ENCODE measurements around the gene TRNAU1AP. TPM values are rescaled to one million over a fixed set of nuclear protein-coding genes. Genes with fewer than 3 reads are reported as not detected.

TRNAU1AP gene
- total and polyA plus RNA-seq, 4 experiments from 2014 or later, result 25.8 to 46.7 (median 38.5) TPM

GRCh38 chr1:28551381-28551780, 1.5 kb upstream of the TRNAU1AP start:
- no peak for DNase-seq
- ChIA-PET CTCF (ENCODE audit: partially characterized antibody) (interaction anchor here (0.7 to 2.3 kb wide), 4 partner anchors 30 to 514 kb away, joined by 3 to 12 read pairs (median 4); partner anchors contain the start of gene YTHDF2), POLR2A (ENCODE audit: partially characterized antibody) (interaction anchor here (0.5 to 7.8 kb wide), 5 partner anchors 28 to 1803 kb away, joined by 3 to 199 read pairs (median 22); partner anchors contain the start of gene RCC1)
- Mint-ChIP-seq H3K27me3 (no peaks in the 10 kb centered on the region), H3K9me3 (peaks cover 0 to 2% (median 0%) of the 10 kb centered on the region in 8 donors), H3K36me3 (peaks cover 6 to 18% of the 10 kb centered on the region in 2 donors), H3K27ac (peak overlapping the region in 3 of 7 donors; percentile 18 to 99 (median 99)), H3K4me3 (peak overlapping the region in 4 of 8 donors; percentile 4 to 99 (median 44)), H3K4me1 (peaks cover 11 to 35% (median 19%) of the 10 kb centered on the region in 4 donors)
- H3K9me3 ChIP-seq (ENCODE audit: control insufficient read depth in 1 of 2, low read length in 2 of 2), result no peaks in the 10 kb centered on the region
- no peak overlapping the region for H3K27ac ChIP-seq (ENCODE audit: low read depth, low read length)
- no peaks in the 10 kb centered on the region for H3K36me3 ChIP-seq (ENCODE audit: insufficient read depth, low read length)
- no peaks in the 10 kb centered on the region for H3K27me3 ChIP-seq (ENCODE audit: insufficient read depth, low read length)
- H3K4me3 ChIP-seq (ENCODE audit: low read length in 2 of 2), result no peak overlapping the region
- peaks cover 21% of the 10 kb centered on the region for H3K4me1 ChIP-seq (ENCODE audit: insufficient read depth, low read length)
- intact Hi-C loops (cut with micrococcal nuclease), result no loop called here

- H3K9me3 Mint-ChIP-seq, result no peaks in the 10 kb centered on the region
- H3K4me1 ChIP-seq (ENCODE audit: insufficient read depth, low read length), result no peaks in the 10 kb centered on the region
- no peaks in the 10 kb centered on the region for H3K9me3 ChIP-seq (ENCODE audit: control insufficient read depth in 1 of 2, low read length in 2 of 2)
- H3K27ac ChIP-seq (ENCODE audit: low read depth, low read length), result no peak overlapping the region
- peaks cover 45% of the 10 kb centered on the region for H3K36me3 ChIP-seq (ENCODE audit: insufficient read depth, low read length)
- H3K27ac Mint-ChIP-seq, result no peak overlapping the region
- H3K36me3 Mint-ChIP-seq, result peaks cover 17 to 52% of the 10 kb centered on the region in 2 donors
- H3K27me3 ChIP-seq (ENCODE audit: insufficient read depth, low read length), result no peaks in the 10 kb centered on the region
- H3K27me3 Mint-ChIP-seq, result no peaks in the 10 kb centered on the region
- DNase-seq, result no peak
- POLR2A ChIA-PET (ENCODE audit: partially characterized antibody), result interaction anchor here (10.4 kb wide), 1 partner anchor 19 kb away, joined by 80 read pairs; no protein-coding TSS in a partner anchor
- H3K4me1 Mint-ChIP-seq, result peaks cover 0 to 8% (median 0%) of the 10 kb centered on the region in 4 donors
- intact Hi-C loops (cut with micrococcal nuclease), result no loop called here
- no peak overlapping the region for H3K4me3 Mint-ChIP-seq
- CTCF ChIA-PET (ENCODE audit: partially characterized antibody), result interaction anchor here (1.5 kb wide), 1 partner anchor 19 kb away, joined by 3 read pairs; no protein-coding TSS in a partner anchor
- H3K4me3 ChIP-seq (ENCODE audit: low read length in 2 of 2), result no peak overlapping the region
Measured at GRCh38 chr1:28560886-28561285, 8.0 kb downstream of the TRNAU1AP start.

DNA sequence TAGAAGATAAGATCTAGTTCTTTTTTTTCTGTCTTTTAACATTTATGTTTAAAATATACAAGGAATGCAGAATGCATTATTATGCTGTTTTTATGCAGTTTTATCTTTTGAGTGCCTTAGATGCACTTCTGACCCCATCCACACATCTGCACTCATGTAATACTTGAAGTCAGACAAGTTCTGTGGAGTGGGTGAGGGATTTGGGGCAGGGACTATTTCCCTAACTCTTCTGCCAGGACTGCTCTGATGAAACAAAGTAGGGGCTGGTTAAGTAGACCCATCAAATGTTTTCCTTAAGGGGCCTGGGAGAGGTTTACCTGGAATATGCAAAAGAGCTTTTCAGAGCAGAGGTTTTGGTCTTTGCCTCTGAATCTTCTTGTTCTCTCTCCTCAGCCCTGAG, 11.4 kb downstream of the TRNAU1AP start:
- Mint-ChIP-seq H3K4me3 (no peak overlapping the region), H3K36me3 (peaks cover 37 to 64% of the 10 kb centered on the region in 2 donors), H3K27me3 (no peaks in the 10 kb centered on the region), H3K9me3 (no peaks in the 10 kb centered on the region), H3K4me1 (peaks cover 0 to 8% (median under 1%) of the 10 kb centered on the region in 4 donors), H3K27ac (peak overlapping the region in 2 of 7 donors; percentile 19 to 59)
- Histone ChIP-seq H3K36me3 (ENCODE audit: insufficient read depth, low read length) (peaks cover 59% of the 10 kb centered on the region), H3K4me1 (ENCODE audit: insufficient read depth, low read length) (no peaks in the 10 kb centered on the region), H3K9me3 (ENCODE audit: control insufficient read depth in 1 of 2, low read length in 2 of 2) (no peaks in the 10 kb centered on the region), H3K27me3 (ENCODE audit: insufficient read depth, low read length) (no peaks in the 10 kb centered on the region), H3K4me3 (ENCODE audit: low read length in 2 of 2) (no peak overlapping the region), H3K27ac (ENCODE audit: low read depth, low read length) (no peak overlapping the region)
- ChIA-PET POLR2A (ENCODE audit: partially characterized antibody) (interaction anchor here (0.8 to 10.4 kb wide), 2 partner anchors 11 to 16 kb away, joined by 3 to 80 read pairs; partner anchors contain the start of gene TRNAU1AP), CTCF (ENCODE audit: partially characterized antibody) (interaction anchor here (1.4 kb wide), 1 partner anchor 17 kb away, joined by 3 read pairs; no protein-coding TSS in a partner anchor)
- no peak for DNase-seq
- intact Hi-C loops (cut with micrococcal nuclease), result no loop called here

DNA sequence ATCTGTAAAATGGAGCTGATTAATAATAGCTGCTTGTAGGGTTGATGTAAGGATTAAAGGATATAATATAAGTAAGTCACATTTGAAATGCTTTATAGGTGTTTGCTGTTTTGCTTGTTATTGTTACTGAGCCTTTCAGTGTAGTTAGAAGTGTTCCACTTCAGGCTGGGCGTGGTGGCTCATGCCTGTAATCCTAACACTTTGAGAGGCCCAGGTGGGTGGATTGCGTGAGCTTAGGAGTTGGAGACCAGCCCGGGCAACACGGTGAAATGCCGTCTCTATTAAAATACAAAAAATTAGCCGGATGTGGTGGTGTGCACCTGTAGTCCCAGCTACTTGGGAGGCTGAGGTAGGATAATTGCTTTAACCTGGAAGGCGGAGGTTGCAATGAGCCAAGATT, 12.2 kb downstream of the TRNAU1AP start:
- Histone ChIP-seq H3K36me3 (ENCODE audit: insufficient read depth, low read length) (peaks cover 51% of the 10 kb centered on the region), H3K27me3 (ENCODE audit: insufficient read depth, low read length) (no peaks in the 10 kb centered on the region), H3K27ac (ENCODE audit: low read depth, low read length) (no peak overlapping the region), H3K4me1 (ENCODE audit: insufficient read depth, low read length) (no peaks in the 10 kb centered on the region), H3K4me3 (ENCODE audit: low read length in 2 of 2) (no peak overlapping the region), H3K9me3 (ENCODE audit: control insufficient read depth in 1 of 2, low read length in 2 of 2) (no peaks in the 10 kb centered on the region)
- H3K9me3 Mint-ChIP-seq, result no peaks in the 10 kb centered on the region
- no peaks in the 10 kb centered on the region for H3K27me3 Mint-ChIP-seq
- ChIA-PET CTCF (ENCODE audit: partially characterized antibody) (interaction anchor here (1.4 kb wide), 1 partner anchor 17 kb away, joined by 3 read pairs; no protein-coding TSS in a partner anchor), POLR2A (ENCODE audit: partially characterized antibody) (interaction anchor here (0.6 to 10.4 kb wide), 2 partner anchors 15 to 210 kb away, joined by 3 to 80 read pairs; no protein-coding TSS in a partner anchor)
- peaks cover 33 to 57% of the 10 kb centered on the region in 2 donors for H3K36me3 Mint-ChIP-seq
- peak overlapping the region in 1 of 7 donors; percentile 36 for H3K27ac Mint-ChIP-seq
- H3K4me1 Mint-ChIP-seq, result peaks cover 0 to 8% (median under 1%) of the 10 kb centered on the region in 4 donors
- no peak overlapping the region for H3K4me3 Mint-ChIP-seq
- DNase-seq, result no peak
- intact Hi-C loops (cut with micrococcal nuclease), result no loop called here

DNA sequence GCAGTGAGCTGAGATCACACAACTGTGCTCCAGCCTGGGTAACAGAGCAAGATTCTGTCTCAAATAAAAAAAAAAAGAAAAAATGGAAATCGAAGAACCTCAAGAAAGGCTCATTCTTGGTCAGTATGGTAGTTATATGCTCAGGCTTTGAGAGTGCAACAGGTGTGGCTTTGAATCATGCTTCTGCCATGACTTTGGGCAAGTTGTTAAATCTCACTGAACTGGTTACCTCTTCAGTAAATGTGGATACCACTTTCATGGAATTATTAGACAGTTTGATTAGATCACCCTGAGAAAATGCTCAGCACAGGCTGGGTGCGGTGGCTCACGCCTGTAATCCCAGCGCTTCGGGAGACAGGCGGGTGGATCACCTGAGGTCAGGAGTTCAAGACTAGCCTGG, 12.8 kb downstream of the TRNAU1AP start:
- Histone ChIP-seq H3K27me3 (ENCODE audit: insufficient read depth, low read length) (no peaks in the 10 kb centered on the region), H3K36me3 (ENCODE audit: insufficient read depth, low read length) (peaks cover 45% of the 10 kb centered on the region), H3K9me3 (ENCODE audit: control insufficient read depth in 1 of 2, low read length in 2 of 2) (no peaks in the 10 kb centered on the region), H3K27ac (ENCODE audit: low read depth, low read length) (no peak overlapping the region), H3K4me3 (ENCODE audit: low read length in 2 of 2) (no peak overlapping the region), H3K4me1 (ENCODE audit: insufficient read depth, low read length) (no peaks in the 10 kb centered on the region)
- H3K36me3 Mint-ChIP-seq, result peaks cover 33 to 55% of the 10 kb centered on the region in 2 donors
- H3K27me3 Mint-ChIP-seq, result no peaks in the 10 kb centered on the region
- ChIA-PET CTCF (ENCODE audit: partially characterized antibody) (interaction anchor here (0.6 kb wide), 1 partner anchor 57 kb away, joined by 3 read pairs; no protein-coding TSS in a partner anchor), POLR2A (ENCODE audit: partially characterized antibody) (interaction anchor here (0.6 to 10.4 kb wide), 2 partner anchors 15 to 209 kb away, joined by 3 to 80 read pairs; no protein-coding TSS in a partner anchor)
- H3K4me1 Mint-ChIP-seq, result peaks cover 0 to 8% (median under 1%) of the 10 kb centered on the region in 4 donors
- H3K27ac Mint-ChIP-seq, result no peak overlapping the region
- intact Hi-C loops (cut with micrococcal nuclease), result no loop called here
- no peaks in the 10 kb centered on the region for H3K9me3 Mint-ChIP-seq
- H3K4me3 Mint-ChIP-seq, result no peak overlapping the region
- no peak for DNase-seq

DNA sequence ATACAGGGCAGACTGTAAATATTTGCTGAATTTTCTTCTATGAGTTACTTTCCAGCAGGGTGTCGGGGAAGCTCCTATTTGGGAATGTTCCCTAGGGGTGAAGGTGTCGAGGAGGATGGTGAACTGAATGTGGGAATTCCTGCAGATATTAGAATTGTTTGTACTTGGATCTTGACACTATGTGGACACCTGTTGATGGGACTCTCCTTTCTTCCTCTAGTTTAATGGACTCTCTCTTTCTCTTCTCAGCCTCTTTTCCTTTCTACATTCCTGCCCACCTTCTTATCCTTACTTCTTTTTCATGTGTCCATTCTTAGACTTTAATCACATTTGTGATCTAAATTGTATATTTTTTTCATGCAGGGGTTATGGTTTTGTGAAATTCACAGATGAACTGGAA, 14.0 kb downstream of the TRNAU1AP start:
- Histone ChIP-seq H3K27ac (ENCODE audit: low read depth, low read length) (no peak overlapping the region), H3K27me3 (ENCODE audit: insufficient read depth, low read length) (no peaks in the 10 kb centered on the region), H3K36me3 (ENCODE audit: insufficient read depth, low read length) (peaks cover 40% of the 10 kb centered on the region), H3K4me3 (ENCODE audit: low read length in 2 of 2) (no peak overlapping the region), H3K9me3 (ENCODE audit: control insufficient read depth in 1 of 2, low read length in 2 of 2) (no peaks in the 10 kb centered on the region), H3K4me1 (ENCODE audit: insufficient read depth, low read length) (no peaks in the 10 kb centered on the region)
- no peak for DNase-seq
- H3K4me1 Mint-ChIP-seq, result peaks cover 0 to 2% (median 0%) of the 10 kb centered on the region in 4 donors
- H3K4me3 Mint-ChIP-seq, result no peak overlapping the region
- ChIA-PET POLR2A (ENCODE audit: partially characterized antibody) (interaction anchor here (0.6 to 10.4 kb wide), 3 partner anchors 13 to 478 kb away, joined by 3 to 80 read pairs (median 3); no protein-coding TSS in a partner anchor), CTCF (ENCODE audit: partially characterized antibody) (no interaction called here)
- no peaks in the 10 kb centered on the region for H3K27me3 Mint-ChIP-seq
- intact Hi-C loops (cut with micrococcal nuclease), result no loop called here
- H3K9me3 Mint-ChIP-seq, result no peaks in the 10 kb centered on the region
- H3K36me3 Mint-ChIP-seq, result peaks cover 33 to 54% of the 10 kb centered on the region in 2 donors
- H3K27ac Mint-ChIP-seq, result no peak overlapping the region

DNA sequence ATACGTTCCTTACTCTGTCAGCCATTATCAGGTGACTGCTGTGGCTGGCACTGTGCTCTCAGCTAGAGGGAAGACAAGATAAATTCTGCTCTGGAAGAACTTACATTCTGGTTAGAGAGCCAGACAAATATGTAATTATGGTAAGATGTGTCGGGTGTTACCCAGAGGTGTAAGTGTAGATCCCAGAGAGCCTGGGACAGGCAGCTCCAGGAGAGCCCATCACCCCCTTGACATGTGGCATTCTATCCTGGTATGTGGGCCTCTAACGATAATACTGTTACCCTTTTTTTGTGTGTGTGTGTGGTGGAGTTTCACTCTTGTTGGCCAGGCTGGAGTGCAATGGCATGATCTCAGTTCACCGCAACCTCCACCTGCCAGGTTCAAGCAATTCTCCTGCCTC, 19.0 kb downstream of the TRNAU1AP start:
- Mint-ChIP-seq H3K36me3 (peaks cover 34 to 49% of the 10 kb centered on the region in 2 donors), H3K4me3 (no peak overlapping the region), H3K27me3 (no peaks in the 10 kb centered on the region), H3K27ac (peak overlapping the region in 1 of 7 donors; percentile 18), H3K4me1 (peaks cover 0 to 2% (median 0%) of the 10 kb centered on the region in 4 donors), H3K9me3 (no peaks in the 10 kb centered on the region)
- no peak overlapping the region for H3K4me3 ChIP-seq (ENCODE audit: low read length in 2 of 2)
- ChIA-PET POLR2A (ENCODE audit: partially characterized antibody) (interaction anchor here (1.9 to 4.9 kb wide), 2 partner anchors 9 to 19 kb away, joined by 11 to 44 read pairs; partner anchors contain the start of gene TRNAU1AP), CTCF (ENCODE audit: partially characterized antibody) (no interaction called here)
- intact Hi-C loops (cut with micrococcal nuclease), result no loop called here
- no peaks in the 10 kb centered on the region for H3K9me3 ChIP-seq (ENCODE audit: control insufficient read depth in 1 of 2, low read length in 2 of 2)
- H3K36me3 ChIP-seq (ENCODE audit: insufficient read depth, low read length), result peaks cover 29% of the 10 kb centered on the region
- no peaks in the 10 kb centered on the region for H3K27me3 ChIP-seq (ENCODE audit: insufficient read depth, low read length)
- no peak overlapping the region for H3K27ac ChIP-seq (ENCODE audit: low read depth, low read length)
- H3K4me1 ChIP-seq (ENCODE audit: insufficient read depth, low read length), result no peaks in the 10 kb centered on the region
- no peak for DNase-seq

Measured in CD4-positive, alpha-beta memory T cell (primary cell).